ENCODE measurements around the gene ADAP1. TPM values are rescaled to one million over a fixed set of nuclear protein-coding genes. Genes with fewer than 3 reads are reported as not detected.

The ADAP1 gene
- polyA plus RNA-seq, 3 donors = 49.1 to 117 (median 72.2) TPM

DNA sequence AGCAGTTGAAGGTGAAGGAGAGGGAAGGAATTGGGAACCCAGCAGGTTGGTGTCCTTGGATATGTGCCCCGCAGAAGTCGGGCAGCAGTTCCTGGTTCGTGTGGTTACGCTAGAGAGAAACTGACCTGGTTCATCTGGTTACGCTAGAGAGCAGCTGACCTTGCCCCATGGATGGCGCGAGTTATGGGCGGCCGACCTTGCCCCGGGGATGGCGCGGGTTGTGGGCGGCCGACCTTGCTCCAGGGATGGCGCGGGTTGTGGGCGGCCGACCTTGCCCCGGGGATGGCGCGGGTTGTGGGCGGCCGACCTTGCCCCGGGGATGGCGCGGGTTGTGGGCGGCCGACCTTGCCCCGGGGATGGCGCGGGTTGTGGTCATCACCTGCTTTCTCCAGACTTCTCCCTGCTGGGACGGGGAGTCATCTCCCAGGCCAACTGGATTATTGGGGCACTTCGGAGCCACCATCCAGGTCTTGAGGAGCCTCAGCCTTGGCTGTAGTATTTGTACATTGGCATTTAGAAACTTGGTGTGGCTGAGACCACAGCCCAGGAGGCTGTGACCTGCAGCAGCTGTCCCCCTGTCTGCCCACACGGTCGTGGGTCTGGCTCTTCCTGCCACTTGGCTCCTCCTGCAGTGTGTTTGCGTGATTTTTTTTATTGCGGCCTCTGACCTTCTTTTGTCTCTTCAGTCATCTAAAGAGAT lies 72.0 kb downstream of the ADAP1 start:
- peaks cover 0 to 4% (median 0%) of the 10 kb centered on the region in 7 donors for H3K9me3 Mint-ChIP-seq
- H3K36me3 Mint-ChIP-seq = peaks cover 13 to 46% of the 10 kb centered on the region in 2 donors
- Histone ChIP-seq H2AFZ (ENCODE audit: insufficient read depth, low read depth, low read length, poor library complexity, severe bottlenecking) (no peak overlapping the region), H3K27me3 (ENCODE audit: control insufficient read depth in 2 of 2, insufficient read depth in 2 of 2, low read length in 2 of 2) (no peaks in the 10 kb centered on the region), H3K4me3 (replicated peaks in 1 of 3; ENCODE audit: low read depth in 2 of 3, low read length in 3 of 3) (no peak overlapping the region), H3K4me1 (ENCODE audit: control insufficient read depth in 1 of 2, insufficient read depth in 2 of 2, low read length in 2 of 2) (peaks cover 12 to 18% of the 10 kb centered on the region in 2 donors), H3K36me3 (replicated peaks in 1 of 2; ENCODE audit: control insufficient read depth in 1 of 2, insufficient read depth in 2 of 2, low read length in 2 of 2) (peaks cover 18 to 29% of the 10 kb centered on the region in 2 donors), H4K20me1 (ENCODE audit: insufficient read depth, low read length) (peaks cover 100% of the 10 kb centered on the region), H3K9ac (ENCODE audit: insufficient read depth, low read length, poor library complexity, severe bottlenecking) (no peak overlapping the region), H3K4me2 (replicated peaks; ENCODE audit: extremely low read depth, low read length, poor library complexity, severe bottlenecking) (no peak overlapping the region), H3K27ac (ENCODE audit: low read depth in 1 of 2, low read length in 2 of 2) (no peak overlapping the region), H3K79me2 (ENCODE audit: insufficient read depth, low read length) (peaks cover 100% of the 10 kb centered on the region), H3K9me3 (replicated peaks in 1 of 2; ENCODE audit: control insufficient read depth in 1 of 2, insufficient read depth in 1 of 2, low read length in 2 of 2) (no peaks in the 10 kb centered on the region)
- H3K4me1 Mint-ChIP-seq = peaks cover 15% of the 10 kb centered on the region
- 94% methylated on average over 33 of the region's 37 CpGs for WGBS (ENCODE audit: insufficient coverage)
- H3K27ac Mint-ChIP-seq = no peak overlapping the region
- H3K4me3 Mint-ChIP-seq = no peak overlapping the region
- intact Hi-C loops (cut with micrococcal nuclease) = loop anchor here in 1 of 2 donors (10.0 kb wide), 1 partner anchor 272 kb away; no protein-coding TSS in a partner anchor
- TF ChIP-seq, protein P1, sequence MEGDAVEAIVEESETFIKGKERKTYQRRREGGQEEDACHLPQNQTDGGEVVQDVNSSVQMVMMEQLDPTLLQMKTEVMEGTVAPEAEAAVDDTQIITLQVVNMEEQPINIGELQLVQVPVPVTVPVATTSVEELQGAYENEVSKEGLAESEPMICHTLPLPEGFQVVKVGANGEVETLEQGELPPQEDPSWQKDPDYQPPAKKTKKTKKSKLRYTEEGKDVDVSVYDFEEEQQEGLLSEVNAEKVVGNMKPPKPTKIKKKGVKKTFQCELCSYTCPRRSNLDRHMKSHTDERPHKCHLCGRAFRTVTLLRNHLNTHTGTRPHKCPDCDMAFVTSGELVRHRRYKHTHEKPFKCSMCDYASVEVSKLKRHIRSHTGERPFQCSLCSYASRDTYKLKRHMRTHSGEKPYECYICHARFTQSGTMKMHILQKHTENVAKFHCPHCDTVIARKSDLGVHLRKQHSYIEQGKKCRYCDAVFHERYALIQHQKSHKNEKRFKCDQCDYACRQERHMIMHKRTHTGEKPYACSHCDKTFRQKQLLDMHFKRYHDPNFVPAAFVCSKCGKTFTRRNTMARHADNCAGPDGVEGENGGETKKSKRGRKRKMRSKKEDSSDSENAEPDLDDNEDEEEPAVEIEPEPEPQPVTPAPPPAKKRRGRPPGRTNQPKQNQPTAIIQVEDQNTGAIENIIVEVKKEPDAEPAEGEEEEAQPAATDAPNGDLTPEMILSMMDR (IDR thresholded peaks at IDR 0.05) = no peak
- H3K27me3 Mint-ChIP-seq (ENCODE audit: low read depth in 3 of 3) = no peaks in the 10 kb centered on the region
- no peak for DNase-seq

DNA sequence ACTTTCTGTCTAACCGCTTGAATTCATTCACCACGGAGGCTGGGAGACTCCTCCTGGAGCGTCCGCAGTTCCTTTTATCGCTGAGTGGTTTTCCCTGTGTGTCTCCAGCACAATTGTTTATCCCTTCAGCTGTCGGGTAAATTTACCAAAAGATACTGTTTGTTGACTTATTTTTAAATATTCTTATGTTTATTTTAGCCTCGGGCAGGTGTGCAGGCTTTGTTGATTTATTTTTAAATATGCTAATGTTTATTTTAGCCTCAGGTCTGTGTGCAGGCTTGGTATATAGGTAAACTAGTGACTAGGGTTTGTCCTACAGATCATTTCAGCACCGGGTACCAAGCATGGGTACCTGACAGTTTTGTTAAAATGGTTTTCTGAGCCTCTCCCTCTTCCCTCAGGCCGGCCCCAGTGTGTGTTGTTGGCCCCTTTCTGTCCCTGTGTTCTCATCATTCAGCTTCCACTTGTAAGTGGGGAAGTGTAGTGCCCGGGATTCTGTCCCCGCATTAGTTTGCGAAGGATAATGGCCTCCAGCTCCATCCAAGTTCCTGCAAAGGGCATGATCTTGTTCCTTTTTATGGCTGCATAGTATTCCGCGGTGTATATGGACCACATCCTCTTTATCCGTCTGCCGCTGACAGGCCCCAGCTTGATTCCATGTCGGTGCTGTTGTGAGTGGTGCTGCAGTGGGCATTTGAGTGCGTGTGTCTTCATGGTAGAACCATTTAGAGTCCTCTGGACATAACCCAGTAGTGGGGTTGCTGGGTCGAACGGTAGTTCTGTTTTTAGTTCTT lies 72.8 kb downstream of the ADAP1 start:
- WGBS (ENCODE audit: insufficient coverage) = over 99% methylated on average over 12 of the region's 20 CpGs
- Histone ChIP-seq H3K79me2 (ENCODE audit: insufficient read depth, low read length) (peaks cover 99% of the 10 kb centered on the region), H3K27ac (ENCODE audit: low read depth in 1 of 2, low read length in 2 of 2) (no peak overlapping the region), H3K27me3 (ENCODE audit: control insufficient read depth in 2 of 2, insufficient read depth in 2 of 2, low read length in 2 of 2) (no peaks in the 10 kb centered on the region), H2AFZ (ENCODE audit: insufficient read depth, low read depth, low read length, poor library complexity, severe bottlenecking) (no peak overlapping the region), H3K36me3 (replicated peaks in 1 of 2; ENCODE audit: control insufficient read depth in 1 of 2, insufficient read depth in 2 of 2, low read length in 2 of 2) (peaks cover 9 to 20% of the 10 kb centered on the region in 2 donors), H4K20me1 (ENCODE audit: insufficient read depth, low read length) (peaks cover 96% of the 10 kb centered on the region), H3K4me1 (ENCODE audit: control insufficient read depth in 1 of 2, insufficient read depth in 2 of 2, low read length in 2 of 2) (peaks cover 12 to 24% of the 10 kb centered on the region in 2 donors), H3K9ac (ENCODE audit: insufficient read depth, low read length, poor library complexity, severe bottlenecking) (no peak overlapping the region), H3K9me3 (replicated peaks in 1 of 2; ENCODE audit: control insufficient read depth in 1 of 2, insufficient read depth in 1 of 2, low read length in 2 of 2) (no peaks in the 10 kb centered on the region), H3K4me3 (replicated peaks in 1 of 3; ENCODE audit: low read depth in 2 of 3, low read length in 3 of 3) (no peak overlapping the region), H3K4me2 (replicated peaks; ENCODE audit: extremely low read depth, low read length, poor library complexity, severe bottlenecking) (no peak overlapping the region)
- intact Hi-C loops (cut with micrococcal nuclease) = loop anchor here in 1 of 2 donors (10.0 kb wide), 1 partner anchor 273 kb away; no protein-coding TSS in a partner anchor
- Mint-ChIP-seq H3K4me1 (peaks cover 15% of the 10 kb centered on the region), H3K36me3 (peaks cover 8 to 38% of the 10 kb centered on the region in 2 donors), H3K27me3 (ENCODE audit: low read depth in 3 of 3) (no peaks in the 10 kb centered on the region), H3K4me3 (no peak overlapping the region), H3K9me3 (peaks cover 0 to 4% (median 0%) of the 10 kb centered on the region in 7 donors), H3K27ac (no peak overlapping the region)
- no peak for DNase-seq
- TF ChIP-seq, protein P1 (IDR thresholded peaks at IDR 0.05) = no peak
